Renal cortex interstitium (tissue), 11 donors: ENCODE results near the gene ANXA3. TPM values are rescaled to one million over a fixed set of nuclear protein-coding genes. Genes with fewer than 3 reads are reported as not detected.

Experiments
- DNase-seq, 11 donors: peaks; one replicate each; pipeline ENCODE4 v3.0.0-alpha.2; 2013; ENCODE audit warnings: low read depth in 9 of 11, low spot score in 4 of 11; ENCODE audit errors: extremely low read depth in 1 of 11
- polyA plus RNA-seq, 3 donors: library from polyadenylated mRNA; unstranded; fragments of 120-200 nt; gene quantifications; one replicate each; pipeline ENCODE4 v1.2.1, GENCODE V29; 2013; ENCODE audit not compliant: insufficient read length in 3 of 3

Gene ANXA3
- polyA plus RNA-seq, 3 donors, result 44.5 to 54.0 (median 52.1) TPM

DNA sequence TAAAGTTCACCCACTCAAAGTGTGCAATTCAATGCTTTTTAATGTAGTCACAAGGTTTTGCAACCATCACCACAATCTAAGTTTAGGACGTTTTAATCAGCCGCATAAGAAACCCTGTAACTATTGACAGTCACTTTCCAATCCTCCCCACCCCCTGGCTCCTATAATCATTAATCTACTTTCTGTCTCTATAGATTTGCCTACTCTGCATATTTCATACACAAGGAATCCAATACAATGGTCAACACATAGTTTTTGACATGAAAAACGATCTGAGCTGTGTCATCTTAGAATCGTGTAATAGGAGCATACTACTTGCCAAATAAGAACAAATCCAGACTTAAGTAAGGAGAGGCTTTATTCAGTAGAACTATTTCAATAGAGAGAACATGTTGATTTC is 47.6 kb downstream of the ANXA3 start:
- DNase-seq, result no peak

- DNase-seq, result no peak
Measured at GRCh38 chr4:78599931-78600375, 48.4 kb downstream of the ANXA3 start.

DNA sequence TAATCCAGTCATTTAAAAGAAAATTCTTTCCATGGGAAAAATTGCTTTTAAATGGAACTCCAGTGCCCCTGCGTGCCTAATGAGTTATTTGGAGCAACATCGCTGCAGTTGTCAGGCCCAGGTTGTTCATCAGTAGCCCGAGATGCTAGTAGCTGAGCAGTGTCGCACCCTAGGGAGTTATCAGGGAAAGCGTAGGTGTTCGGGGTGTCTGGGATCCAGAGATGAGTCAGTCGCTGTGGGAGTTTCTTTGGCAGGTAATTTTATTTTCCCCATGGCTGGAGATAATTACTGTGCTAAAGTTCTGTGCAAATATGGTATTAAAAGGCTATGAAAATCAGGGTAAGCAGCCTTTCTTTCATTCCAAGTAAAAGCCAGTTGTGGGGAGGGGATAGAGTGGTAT is 49.4 kb downstream of the ANXA3 start:
- DNase-seq, result no peak

- DNase-seq, result no peak
Measured at GRCh38 chr4:78602334-78602733, 50.8 kb downstream of the ANXA3 start.

DNA sequence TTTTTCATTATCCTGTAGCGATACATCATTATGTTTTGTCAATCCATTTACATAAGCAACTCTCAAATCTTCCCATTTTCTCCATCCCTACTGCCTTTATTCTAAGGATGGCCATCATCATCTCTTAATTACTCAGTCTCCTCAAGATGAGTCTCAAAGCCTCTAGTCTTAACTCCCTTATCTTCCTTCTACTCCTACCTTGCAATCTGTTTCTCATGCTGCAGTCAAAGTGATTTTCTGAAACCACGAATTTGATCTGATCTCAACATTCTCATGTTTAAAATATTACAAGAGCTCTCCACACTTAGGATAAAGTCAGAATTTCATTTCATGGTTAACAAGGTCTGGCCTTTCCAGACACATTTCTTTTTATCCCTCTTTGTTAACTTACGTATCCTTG is 51.8 kb downstream of the ANXA3 start:
- DNase-seq, result no peak

DNA sequence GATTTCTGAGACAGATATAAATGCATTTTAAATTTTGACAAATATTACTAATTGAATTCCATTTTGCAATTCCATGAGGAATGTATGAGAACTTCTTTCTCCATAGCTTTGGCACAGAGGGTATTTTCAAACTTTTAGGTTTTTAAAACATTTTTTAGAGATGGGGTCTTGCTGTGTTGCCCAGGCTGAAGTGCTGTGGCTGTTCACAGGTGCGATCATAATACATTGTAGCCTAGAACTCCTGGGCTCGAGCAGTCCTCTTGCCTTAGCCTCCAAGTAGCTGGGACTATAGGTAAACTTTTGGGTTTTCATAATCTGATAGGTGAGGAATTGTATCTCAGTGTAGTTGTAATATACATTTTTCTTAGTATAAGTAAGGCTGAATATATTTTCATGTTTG is 53.4 kb downstream of the ANXA3 start:
- DNase-seq, result no peak

- DNase-seq, result no peak
Measured at GRCh38 chr4:78606035-78606434, 54.5 kb downstream of the ANXA3 start.

DNA sequence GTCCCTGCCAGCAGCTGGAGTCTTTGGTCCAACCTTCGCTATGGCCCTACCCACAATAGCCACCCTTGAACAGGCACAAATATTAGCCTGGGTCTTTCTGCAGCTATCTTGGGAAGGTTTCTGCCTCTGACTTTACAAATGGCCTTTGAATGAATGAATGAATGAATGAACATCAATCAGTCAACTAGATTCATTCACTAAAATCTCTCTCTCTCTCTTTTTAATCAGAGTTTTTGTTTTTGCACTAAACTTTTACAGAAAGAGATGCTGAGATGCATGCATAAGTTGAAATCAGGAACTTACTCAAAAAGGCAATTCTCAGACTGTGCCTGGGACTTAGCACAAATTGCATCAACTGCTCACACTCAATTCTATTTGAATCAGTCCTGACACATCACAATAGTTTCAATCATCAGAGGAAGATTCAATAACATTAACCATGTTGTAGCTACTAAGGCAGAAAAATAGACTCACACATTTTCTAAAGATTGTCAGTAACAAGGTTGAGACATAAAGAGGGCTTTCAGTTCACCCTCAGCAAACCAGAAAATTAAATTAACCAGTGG is 55.0 kb downstream of the ANXA3 start:
- no peak for DNase-seq

DNA sequence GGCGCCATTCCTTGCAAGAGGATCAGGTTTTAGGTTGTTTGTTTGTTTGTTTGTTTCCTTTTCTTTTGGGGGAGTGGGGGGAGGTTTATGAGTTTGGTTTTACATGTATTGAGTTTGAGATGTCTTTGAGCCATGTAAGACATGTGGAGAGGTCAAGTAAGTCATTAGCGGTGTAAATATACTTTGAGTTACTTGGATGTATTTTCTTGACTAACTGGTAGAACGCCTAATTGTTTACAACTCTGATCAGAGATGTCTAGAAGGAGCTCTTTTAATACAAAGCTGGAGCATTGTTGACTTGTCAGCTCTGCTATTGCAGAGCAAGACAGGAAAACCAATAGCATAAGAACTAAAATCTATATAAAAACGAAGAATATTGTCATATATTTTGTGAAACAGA is 57.1 kb downstream of the ANXA3 start:
- DNase-seq, result no peak

DNA sequence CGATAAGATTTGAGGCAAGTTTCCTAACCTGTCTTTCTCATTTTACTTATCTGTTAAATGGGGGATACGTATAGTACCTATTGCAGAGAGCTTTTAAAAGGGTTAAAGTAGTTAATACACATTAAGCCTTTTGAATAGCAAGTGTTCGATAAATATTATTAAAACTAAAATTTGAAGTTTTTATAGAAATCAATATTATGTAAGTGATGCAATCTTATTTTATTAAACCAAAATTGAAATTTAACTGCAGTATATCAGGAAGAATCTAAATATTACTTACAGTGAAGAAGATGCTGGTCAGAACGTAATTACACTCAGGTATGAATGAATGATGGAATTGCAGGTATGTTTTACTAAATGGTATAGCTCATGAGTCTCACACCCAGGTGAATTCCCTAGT is 58.0 kb downstream of the ANXA3 start:
- DNase-seq, result no peak

DNA sequence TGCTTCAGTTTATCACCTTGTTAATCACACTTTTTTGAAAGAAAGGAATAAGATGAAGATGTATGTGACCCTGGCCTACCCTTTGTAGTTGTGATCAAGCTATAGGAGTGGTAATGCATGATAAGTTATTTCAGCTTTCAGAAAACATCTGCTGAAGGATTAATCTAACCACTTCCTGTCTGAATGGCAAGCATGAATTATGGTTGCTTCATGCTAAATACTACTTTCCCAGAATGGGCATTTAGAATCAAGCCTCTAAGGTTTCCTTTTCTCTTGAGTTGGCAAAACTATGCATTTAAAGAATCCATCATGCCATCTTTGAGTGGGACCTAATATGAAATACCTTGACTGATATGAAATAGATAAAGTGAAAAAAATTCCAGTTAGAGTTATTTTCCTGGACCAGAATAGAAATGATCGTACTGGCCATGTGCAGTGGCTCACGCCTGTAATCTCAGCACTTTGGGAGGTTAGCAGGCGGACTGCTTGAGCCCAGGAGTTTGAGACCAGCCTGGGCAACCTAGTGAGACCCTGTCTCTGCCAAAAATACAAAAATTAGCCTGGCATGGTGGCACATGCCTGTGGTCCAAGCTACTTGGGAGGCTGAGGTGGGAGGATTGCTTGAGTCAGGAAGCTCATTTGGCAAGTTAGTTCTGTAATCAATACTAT is 59.1 kb downstream of the ANXA3 start:
- DNase-seq, result no peak

DNA sequence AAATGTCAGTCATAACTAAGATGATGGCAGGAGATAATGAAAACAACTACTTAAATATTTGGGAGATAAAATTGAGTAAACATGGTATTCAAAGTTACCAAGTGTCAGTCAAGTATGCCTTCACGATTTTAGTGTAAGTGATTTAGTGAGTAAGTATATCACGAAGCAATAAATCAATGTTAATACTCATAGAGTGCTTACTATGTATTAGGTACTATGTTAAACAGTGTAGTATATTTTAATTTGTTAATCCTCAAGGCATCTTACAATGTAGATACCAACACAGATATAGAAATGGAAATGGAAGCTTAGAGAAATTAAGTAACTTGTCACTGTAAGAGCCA is 59.6 kb downstream of the ANXA3 start:
- no peak for DNase-seq

- peak in 3 of 11 donors; percentile 17 to 33 (median 23) for DNase-seq
Measured at GRCh38 chr4:78612398-78613178, 61.0 kb downstream of the ANXA3 start.

GRCh38 chr4:78613522-78614321 is 62.2 kb downstream of the ANXA3 start:
- DNase-seq, result no peak

- no peak for DNase-seq
Measured at GRCh38 chr4:78616046-78616498, 64.5 kb downstream of the ANXA3 start.

DNA sequence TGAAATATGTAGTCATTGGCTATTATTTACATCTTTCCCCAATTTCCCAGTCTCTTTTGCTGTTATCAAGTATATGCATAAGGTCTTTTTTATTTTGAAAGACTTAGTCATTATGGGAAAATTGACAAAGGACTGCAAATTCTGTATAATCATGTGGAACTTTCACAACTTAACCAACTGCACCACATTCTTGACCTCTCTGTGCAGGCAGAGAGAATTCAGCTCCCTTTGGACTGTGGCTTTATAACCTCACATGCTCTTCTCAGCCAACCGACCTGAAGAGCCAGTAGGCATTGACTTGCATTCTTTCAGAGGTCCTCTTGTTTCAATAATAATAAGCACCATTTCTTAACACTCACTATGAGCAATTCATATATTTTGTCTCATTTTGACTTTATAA is 66.9 kb downstream of the ANXA3 start:
- no peak for DNase-seq

GRCh38 chr4:78621395-78621794 is 69.8 kb downstream of the ANXA3 start:
- DNase-seq, result no peak

DNA sequence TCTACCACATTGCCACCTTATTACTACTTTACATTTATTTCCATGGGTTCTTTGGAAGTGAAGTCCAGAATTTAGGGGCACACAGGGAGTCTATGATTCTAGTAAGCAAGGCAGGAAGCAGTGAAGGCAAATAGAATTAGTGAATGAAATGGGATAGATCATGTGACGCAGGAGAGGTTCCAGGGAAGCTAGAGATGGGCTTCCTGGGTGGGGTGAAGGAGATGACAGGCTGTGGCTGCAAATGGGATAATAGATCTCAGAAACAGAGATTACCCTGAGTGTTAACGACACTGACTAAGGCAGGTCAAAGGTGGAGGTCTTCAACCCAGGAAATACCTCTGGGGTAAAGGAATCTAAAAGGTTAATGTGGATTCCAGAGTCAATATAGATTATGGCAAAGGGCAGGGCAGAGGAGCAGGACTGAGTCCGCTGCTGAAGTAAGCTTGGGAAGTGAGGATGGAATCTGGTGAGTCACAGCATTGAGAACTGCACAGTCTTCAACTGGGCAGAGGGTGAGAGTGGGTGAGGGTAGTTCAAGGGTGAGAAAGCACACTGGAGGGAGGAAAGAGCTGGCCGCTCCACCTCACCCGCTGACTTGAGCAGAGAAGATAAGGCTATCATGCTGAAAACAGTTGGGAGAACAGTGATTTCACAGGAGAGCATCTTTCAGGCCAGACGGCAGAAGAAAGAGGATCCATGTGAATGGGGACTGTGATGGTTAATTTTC is 70.8 kb downstream of the ANXA3 start:
- no peak for DNase-seq

DNA sequence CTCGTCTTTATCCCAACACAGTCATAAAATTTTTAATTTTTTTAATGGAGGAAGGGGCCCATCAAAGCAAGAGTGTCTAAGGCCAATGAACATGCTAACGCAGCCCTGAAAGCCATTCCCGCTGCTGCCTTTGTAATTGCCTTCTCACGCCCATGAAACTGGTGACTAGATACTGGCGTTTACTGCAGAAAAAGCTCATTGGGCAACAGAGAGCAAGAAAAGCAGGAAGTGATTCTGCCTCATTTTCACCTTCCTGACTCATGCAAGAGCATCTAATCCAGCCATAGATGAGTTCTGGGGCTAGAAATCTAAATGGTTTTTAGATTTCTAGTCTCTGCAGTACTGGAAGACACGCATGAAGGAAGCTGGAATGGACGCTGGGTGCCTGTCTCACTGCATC is 72.5 kb downstream of the ANXA3 start:
- no peak for DNase-seq
